Smooth muscle cell (in vitro differentiated cells): ENCODE data around the gene FLRT2. TPM values are rescaled to one million over a fixed set of nuclear protein-coding genes. Genes with fewer than 3 reads are reported as not detected.
A peak's percentile ranks its signal among the peaks of the same experiment; 100 is the strongest.

Experiments
- DNase-seq: peaks from one replicate; lab custom pipeline; 2025; ENCODE audit not compliant: unreplicated experiment; lab: John Stamatoyannopoulos, UW
- H2AFZ ChIP-seq: fragments of 200-600 bp; sonication (generic); 2 replicates; pipeline ENCODE4 v1.6.0; 2016; ENCODE audit warnings: antibody characterized with exemption, low read depth, mild to moderate bottlenecking
- H3F3A ChIP-seq: fragments of 200-600 bp; sonication (generic); 2 replicates; pipeline ENCODE4 v1.6.0; 2017; ENCODE audit warnings: antibody characterized with exemption, low read depth
- H3K27ac ChIP-seq: fragments of 200-600 bp; sonication (generic); 2 replicates; pipeline ENCODE4 v1.5.1; 2016; ENCODE audit warnings: low read depth, mild to moderate bottlenecking
- H3K27me3 ChIP-seq: fragments of 200-600 bp; sonication (generic); 2 replicates; pipeline ENCODE4 v1.6.1; 2016; ENCODE audit warnings: low read depth, mild to moderate bottlenecking
- H3K36me3 ChIP-seq: fragments of 200-600 bp; sonication (generic); 2 replicates; pipeline ENCODE4 v1.5.1; 2016; ENCODE audit warnings: low read depth
- H3K4me1 ChIP-seq: fragments of 200-600 bp; sonication (generic); 2 replicates; pipeline ENCODE4 v1.5.1; 2016; ENCODE audit warnings: low read depth
- H3K4me2 ChIP-seq: fragments of 200-600 bp; sonication (generic); 2 replicates; pipeline ENCODE4 v1.6.0; 2016; ENCODE audit warnings: mild to moderate bottlenecking
- H3K4me3 ChIP-seq: fragments of 200-600 bp; sonication (generic); 2 replicates; pipeline ENCODE4 v1.5.1; 2016; ENCODE audit warnings: mild to moderate bottlenecking
- H3K79me2 ChIP-seq: fragments of 200-600 bp; sonication (generic); 2 replicates; pipeline ENCODE4 v1.6.0; 2016; ENCODE audit warnings: low read depth, mild to moderate bottlenecking
- H3K9ac ChIP-seq: fragments of 200-600 bp; sonication (generic); 2 replicates; pipeline ENCODE4 v1.6.0; 2016; ENCODE audit warnings: low read depth
- H3K9me3 ChIP-seq: fragments of 200-600 bp; sonication (generic); replicated peaks from 2 replicates; pipeline ENCODE4 v1.5.1; 2016; ENCODE audit warnings: low read depth
- H4K20me1 ChIP-seq: fragments of 200-600 bp; sonication (generic); 2 replicates; pipeline ENCODE4 v1.6.0; 2016; ENCODE audit warnings: low read depth
- WGBS: methylation state at CpG from one replicate; pipeline ENCODE4 v1.1.7; 2016; ENCODE audit warnings: low lambda C conversion rate; 5-methylcytosine and 5-hydroxymethylcytosine counted together
- polyA plus RNA-seq: library from polyadenylated mRNA; unstranded; fragments of >200 nt; fragmentation: Nextera tagmentation; extraction: Ambion mirVana; gene quantifications from 2 replicates; pipeline ENCODE4 v1.2.1, GENCODE V29; 2016
- total RNA-seq: library from RNA; depleted of rRNA; stranded (reverse); fragments of >200 nt; gene quantifications from 2 replicates; pipeline ENCODE4 v1.2.3, GENCODE V29; 2014
- TF ChIP-seq, protein P1 (sequence below): fragments of 200-600 bp; sonication (generic); IDR thresholded peaks from 2 replicates; pipeline ENCODE4 v1.5.1; 2017; ENCODE audit warnings: borderline replicate concordance, mild to moderate bottlenecking, antibody characterized with exemption; ENCODE audit not compliant: insufficient read depth, poor library complexity, severe bottlenecking

The FLRT2 gene
- total and polyA plus RNA-seq, 2 experiments from 2014 or later, result 52.3 to 104 TPM

DNA sequence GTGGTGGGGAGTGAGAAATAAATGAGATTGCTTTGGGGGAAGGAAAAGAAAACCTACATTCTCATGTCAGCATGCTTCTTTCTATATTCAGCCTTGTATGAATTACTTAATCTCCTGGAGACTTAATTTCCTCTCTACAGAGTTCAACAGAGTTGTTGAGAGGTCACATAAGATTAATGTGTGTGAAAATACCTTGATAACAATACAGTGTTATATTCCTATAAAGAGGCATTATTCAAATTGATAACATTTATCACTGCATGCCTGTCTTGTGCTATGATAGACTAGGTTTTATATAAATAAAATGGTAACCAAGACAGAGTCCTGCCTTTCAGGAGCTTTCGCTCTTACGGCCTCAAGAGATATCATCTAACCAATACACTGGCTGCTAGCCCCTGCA, 9.6 kb downstream of the FLRT2 start:
- H4K20me1 ChIP-seq, result peaks cover 88% of the 10 kb centered on the region
- peaks cover 100% of the 10 kb centered on the region for H3K79me2 ChIP-seq
- H3K27ac ChIP-seq, result peak overlapping the region; percentile 76
- DNase-seq, result no peak
- H3K4me2 ChIP-seq, result peak overlapping the region; percentile 87
- WGBS, result 89% methylated on average over 2 of the region's 2 CpGs
- H3K27me3 ChIP-seq, result no peaks in the 10 kb centered on the region
- H3K9ac ChIP-seq, result no peak overlapping the region
- TF ChIP-seq, protein P1, sequence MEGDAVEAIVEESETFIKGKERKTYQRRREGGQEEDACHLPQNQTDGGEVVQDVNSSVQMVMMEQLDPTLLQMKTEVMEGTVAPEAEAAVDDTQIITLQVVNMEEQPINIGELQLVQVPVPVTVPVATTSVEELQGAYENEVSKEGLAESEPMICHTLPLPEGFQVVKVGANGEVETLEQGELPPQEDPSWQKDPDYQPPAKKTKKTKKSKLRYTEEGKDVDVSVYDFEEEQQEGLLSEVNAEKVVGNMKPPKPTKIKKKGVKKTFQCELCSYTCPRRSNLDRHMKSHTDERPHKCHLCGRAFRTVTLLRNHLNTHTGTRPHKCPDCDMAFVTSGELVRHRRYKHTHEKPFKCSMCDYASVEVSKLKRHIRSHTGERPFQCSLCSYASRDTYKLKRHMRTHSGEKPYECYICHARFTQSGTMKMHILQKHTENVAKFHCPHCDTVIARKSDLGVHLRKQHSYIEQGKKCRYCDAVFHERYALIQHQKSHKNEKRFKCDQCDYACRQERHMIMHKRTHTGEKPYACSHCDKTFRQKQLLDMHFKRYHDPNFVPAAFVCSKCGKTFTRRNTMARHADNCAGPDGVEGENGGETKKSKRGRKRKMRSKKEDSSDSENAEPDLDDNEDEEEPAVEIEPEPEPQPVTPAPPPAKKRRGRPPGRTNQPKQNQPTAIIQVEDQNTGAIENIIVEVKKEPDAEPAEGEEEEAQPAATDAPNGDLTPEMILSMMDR, result no peak
- no peaks in the 10 kb centered on the region for H3F3A ChIP-seq
- peaks cover 12% of the 10 kb centered on the region for H3K4me1 ChIP-seq
- peaks cover under 1% of the 10 kb centered on the region for H3K36me3 ChIP-seq
- no peak overlapping the region for H3K4me3 ChIP-seq
- no peak overlapping the region for H2AFZ ChIP-seq
- H3K9me3 ChIP-seq, result no peaks in the 10 kb centered on the region

DNA sequence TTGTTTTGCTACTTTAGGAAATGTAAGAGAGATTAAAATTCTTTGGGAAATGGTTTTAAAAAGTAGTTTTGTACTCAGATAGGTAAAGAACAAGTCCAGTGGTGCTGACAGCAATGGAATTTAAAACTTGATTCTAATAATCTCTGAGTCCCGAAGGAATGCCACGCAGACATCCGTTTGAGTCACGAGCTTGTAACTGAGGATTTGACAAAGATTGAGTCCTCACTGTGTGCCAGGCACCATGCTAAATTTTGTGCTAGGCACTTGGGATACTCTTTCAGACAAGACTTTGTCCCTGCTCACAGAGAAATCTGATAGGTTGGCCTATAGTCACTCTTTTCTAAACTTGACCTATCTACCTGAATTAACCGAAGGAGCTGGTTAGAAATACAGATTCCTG, 12.7 kb downstream of the FLRT2 start:
- DNase-seq, result no peak
- H3K4me3 ChIP-seq, result no peak overlapping the region
- H3K27me3 ChIP-seq, result no peaks in the 10 kb centered on the region
- peaks cover 100% of the 10 kb centered on the region for H3K79me2 ChIP-seq
- no peak overlapping the region for H2AFZ ChIP-seq
- H3K9me3 ChIP-seq, result no peaks in the 10 kb centered on the region
- WGBS, result 36% methylated on average over 5 of the region's 5 CpGs
- TF ChIP-seq, protein P1, result no peak
- H3K4me1 ChIP-seq, result peaks cover 6% of the 10 kb centered on the region
- peaks cover 4% of the 10 kb centered on the region for H3K36me3 ChIP-seq
- H3K27ac ChIP-seq, result peak overlapping the region; percentile 76
- H3K4me2 ChIP-seq, result peak overlapping the region; percentile 87
- H3K9ac ChIP-seq, result no peak overlapping the region
- no peaks in the 10 kb centered on the region for H3F3A ChIP-seq
- peaks cover 90% of the 10 kb centered on the region for H4K20me1 ChIP-seq

DNA sequence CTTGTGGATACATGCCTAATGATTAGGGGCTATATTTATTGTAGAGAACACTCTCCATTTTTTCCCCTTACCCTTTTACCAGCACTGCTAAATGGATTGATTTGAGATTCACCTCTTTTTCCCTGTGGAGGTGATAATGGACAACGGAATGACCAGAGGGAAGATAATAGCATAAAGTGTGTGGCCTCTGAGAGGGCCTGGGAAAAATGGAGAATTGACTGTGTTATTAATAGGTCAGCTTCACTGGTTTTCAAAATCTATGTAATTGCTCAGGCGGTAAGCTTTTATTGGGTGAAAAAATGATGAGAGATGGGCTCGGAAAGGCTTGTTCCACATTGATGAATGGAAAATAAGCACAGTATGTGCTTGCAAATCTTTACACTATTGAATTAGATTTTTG, 15.8 kb downstream of the FLRT2 start:
- 94% methylated on average over 3 of the region's 3 CpGs for WGBS
- Histone ChIP-seq H3K27me3 (no peaks in the 10 kb centered on the region), H3F3A (no peaks in the 10 kb centered on the region), H3K36me3 (peaks cover 4% of the 10 kb centered on the region), H3K4me3 (no peak overlapping the region), H3K27ac (no peak overlapping the region), H3K9me3 (no peaks in the 10 kb centered on the region), H4K20me1 (peaks cover 90% of the 10 kb centered on the region), H2AFZ (no peak overlapping the region), H3K79me2 (peaks cover 100% of the 10 kb centered on the region), H3K4me1 (no peaks in the 10 kb centered on the region), H3K9ac (no peak overlapping the region), H3K4me2 (no peak overlapping the region)
- DNase-seq, result no peak
- TF ChIP-seq, protein P1, result no peak

DNA sequence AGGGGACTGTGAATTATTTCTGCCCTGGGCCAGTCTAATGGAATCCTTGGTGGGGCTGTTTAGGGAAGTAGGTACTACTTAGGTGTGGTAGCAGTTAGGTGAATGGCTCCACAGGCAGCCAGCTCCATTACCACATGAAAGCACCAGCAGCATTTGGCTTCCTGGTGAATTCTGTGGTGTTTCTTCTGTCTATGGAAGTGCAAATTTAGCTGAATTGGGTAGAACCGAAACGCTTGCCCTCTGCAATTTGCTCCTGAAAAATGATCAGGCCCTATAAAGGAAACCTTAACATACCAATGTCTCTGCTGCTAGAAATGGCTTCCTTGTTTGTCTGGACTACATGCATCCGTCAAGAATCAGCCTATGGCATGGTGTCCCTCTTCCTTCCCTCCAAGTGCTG, 16.4 kb downstream of the FLRT2 start:
- H3K4me3 ChIP-seq, result no peak overlapping the region
- H3K27me3 ChIP-seq, result no peaks in the 10 kb centered on the region
- no peak overlapping the region for H3K4me2 ChIP-seq
- peaks cover 4% of the 10 kb centered on the region for H3K36me3 ChIP-seq
- H2AFZ ChIP-seq, result no peak overlapping the region
- H3K4me1 ChIP-seq, result no peaks in the 10 kb centered on the region
- peak overlapping the region; percentile 4 for H3K27ac ChIP-seq
- H3K79me2 ChIP-seq, result peaks cover 100% of the 10 kb centered on the region
- H3K9me3 ChIP-seq, result no peaks in the 10 kb centered on the region
- TF ChIP-seq, protein P1, result no peak
- no peak overlapping the region for H3K9ac ChIP-seq
- no peaks in the 10 kb centered on the region for H3F3A ChIP-seq
- WGBS, result 85% methylated on average over 2 of the region's 3 CpGs
- DNase-seq, result no peak
- peaks cover 90% of the 10 kb centered on the region for H4K20me1 ChIP-seq
